GM21515 (cell line): ENCODE measurements around the gene GANC.

Source experiments
- ATAC-seq: cut with Tn5 transposase; IDR thresholded peaks from one replicate; pipeline ENCODE4 v1.9.1; 2021; ENCODE audit not compliant: unreplicated experiment

The GANC gene

GRCh38 chr15:42344763-42345162 is 71.8 kb downstream of the GANC start:
- ATAC-seq, result no peak

GRCh38 chr15:42345504-42345903 is 72.5 kb downstream of the GANC start:
- no peak for ATAC-seq

- no peak for ATAC-seq
Observed at GRCh38 chr15:42348083-42348482, 75.1 kb downstream of the GANC start.

- ATAC-seq, result no peak
Observed at GRCh38 chr15:42349186-42349585, 76.2 kb downstream of the GANC start.

- no peak for ATAC-seq
Observed at GRCh38 chr15:42352401-42352800, 79.4 kb downstream of the GANC start.

- ATAC-seq, result no peak
Observed at GRCh38 chr15:42353061-42353460, 80.1 kb downstream of the GANC start.

- no peak for ATAC-seq
Observed at GRCh38 chr15:42354824-42355223, 81.8 kb downstream of the GANC start.

GRCh38 chr15:42355291-42355690 is 82.3 kb downstream of the GANC start:
- ATAC-seq, result no peak

- no peak for ATAC-seq
Observed at GRCh38 chr15:42356851-42357250, 83.8 kb downstream of the GANC start.

GRCh38 chr15:42358141-42358540 is 85.1 kb downstream of the GANC start:
- ATAC-seq, result no peak

- no peak for ATAC-seq
Observed at GRCh38 chr15:42359249-42359648, 86.2 kb downstream of the GANC start, which contains the start of gene CAPN3. TSS of gene CAPN3 (plus strand) at chr15:42359501. CDS start at chr15:42359806, 305 bp downstream.

- ATAC-seq, result no peak
Observed at GRCh38 chr15:42359985-42360384, 87.0 kb downstream of the GANC start.

GRCh38 chr15:42360535-42361112 is 87.6 kb downstream of the GANC start:
- ATAC-seq, result no peak

- ATAC-seq, result no peak
Observed at GRCh38 chr15:42363487-42363886, 90.5 kb downstream of the GANC start.

- ATAC-seq, result no peak
Observed at GRCh38 chr15:42363942-42364341, 90.9 kb downstream of the GANC start.

GRCh38 chr15:42364529-42364928 is 91.5 kb downstream of the GANC start:
- ATAC-seq, result no peak

- ATAC-seq, result no peak
Observed at GRCh38 chr15:42365921-42366550, 93.0 kb downstream of the GANC start.

- ATAC-seq, result no peak
Observed at GRCh38 chr15:42367041-42367440, 94.0 kb downstream of the GANC start.

- no peak for ATAC-seq
Observed at GRCh38 chr15:42368096-42368495, 95.1 kb downstream of the GANC start.

- ATAC-seq, result no peak
Observed at GRCh38 chr15:42371096-42371495, 98.1 kb downstream of the GANC start.

GRCh38 chr15:42373274-42373673 is 100.3 kb downstream of the GANC start:
- no peak for ATAC-seq

- ATAC-seq, result no peak
Observed at GRCh38 chr15:42373936-42374335, 100.9 kb downstream of the GANC start.

GRCh38 chr15:42374810-42375209 is 101.8 kb downstream of the GANC start:
- ATAC-seq, result no peak
